Measurements from ENCODE around the gene PRKCZ. TPM values are rescaled to one million over a fixed set of nuclear protein-coding genes. Genes with fewer than 3 reads are reported as not detected.

The PRKCZ gene
- polyA plus RNA-seq, 3 donors = 0.74 to 1.9 (median 1.4) TPM

- peaks cover 0 to 29% of the 10 kb centered on the region in 2 donors for H3K27me3 ChIP-seq (ENCODE audit: control insufficient read depth in 2 of 2, insufficient read depth in 2 of 2, low read length in 2 of 2)
- H3K4me1 ChIP-seq (ENCODE audit: control insufficient read depth in 1 of 2, insufficient read depth in 2 of 2, low read length in 2 of 2) = peaks cover 3 to 10% of the 10 kb centered on the region in 2 donors
- no peaks in the 10 kb centered on the region for H4K20me1 ChIP-seq (ENCODE audit: insufficient read depth, low read length)
- peaks cover 24 to 38% (median 33%) of the 10 kb centered on the region in 3 donors for H3K27me3 Mint-ChIP-seq (ENCODE audit: low read depth in 3 of 3)
- WGBS (ENCODE audit: insufficient coverage) = 100% methylated on average over 3 of the region's 4 CpGs
- H3K36me3 ChIP-seq (replicated peaks in 1 of 2; ENCODE audit: control insufficient read depth in 1 of 2, insufficient read depth in 2 of 2, low read length in 2 of 2) = no peaks in the 10 kb centered on the region
- peaks cover 2% of the 10 kb centered on the region for H3K4me1 Mint-ChIP-seq
- no peak overlapping the region for H3K4me2 ChIP-seq (replicated peaks; ENCODE audit: extremely low read depth, low read length, poor library complexity, severe bottlenecking)
- H3K9me3 ChIP-seq (replicated peaks in 1 of 2; ENCODE audit: control insufficient read depth in 1 of 2, insufficient read depth in 1 of 2, low read length in 2 of 2) = no peaks in the 10 kb centered on the region
- intact Hi-C loops (cut with micrococcal nuclease) = loop anchor here in 1 of 2 donors (5.0 kb wide), 1 partner anchor 80 kb away; no protein-coding TSS in a partner anchor
- no peaks in the 10 kb centered on the region for H3K79me2 ChIP-seq (ENCODE audit: insufficient read depth, low read length)
- H3K27ac ChIP-seq (ENCODE audit: low read depth in 1 of 2, low read length in 2 of 2) = no peak overlapping the region
- H3K4me3 ChIP-seq (replicated peaks in 1 of 3; ENCODE audit: low read depth in 2 of 3, low read length in 3 of 3) = no peak overlapping the region
- peaks cover 0 to 3% (median 0%) of the 10 kb centered on the region in 7 donors for H3K9me3 Mint-ChIP-seq
- peaks cover 0 to 1% of the 10 kb centered on the region in 2 donors for H3K36me3 Mint-ChIP-seq
- no peak overlapping the region for H3K27ac Mint-ChIP-seq
- TF ChIP-seq, protein P1, sequence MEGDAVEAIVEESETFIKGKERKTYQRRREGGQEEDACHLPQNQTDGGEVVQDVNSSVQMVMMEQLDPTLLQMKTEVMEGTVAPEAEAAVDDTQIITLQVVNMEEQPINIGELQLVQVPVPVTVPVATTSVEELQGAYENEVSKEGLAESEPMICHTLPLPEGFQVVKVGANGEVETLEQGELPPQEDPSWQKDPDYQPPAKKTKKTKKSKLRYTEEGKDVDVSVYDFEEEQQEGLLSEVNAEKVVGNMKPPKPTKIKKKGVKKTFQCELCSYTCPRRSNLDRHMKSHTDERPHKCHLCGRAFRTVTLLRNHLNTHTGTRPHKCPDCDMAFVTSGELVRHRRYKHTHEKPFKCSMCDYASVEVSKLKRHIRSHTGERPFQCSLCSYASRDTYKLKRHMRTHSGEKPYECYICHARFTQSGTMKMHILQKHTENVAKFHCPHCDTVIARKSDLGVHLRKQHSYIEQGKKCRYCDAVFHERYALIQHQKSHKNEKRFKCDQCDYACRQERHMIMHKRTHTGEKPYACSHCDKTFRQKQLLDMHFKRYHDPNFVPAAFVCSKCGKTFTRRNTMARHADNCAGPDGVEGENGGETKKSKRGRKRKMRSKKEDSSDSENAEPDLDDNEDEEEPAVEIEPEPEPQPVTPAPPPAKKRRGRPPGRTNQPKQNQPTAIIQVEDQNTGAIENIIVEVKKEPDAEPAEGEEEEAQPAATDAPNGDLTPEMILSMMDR (IDR thresholded peaks at IDR 0.05) = no peak
- H2AFZ ChIP-seq (ENCODE audit: insufficient read depth, low read depth, low read length, poor library complexity, severe bottlenecking) = no peak overlapping the region
- no peak overlapping the region for H3K9ac ChIP-seq (ENCODE audit: insufficient read depth, low read length, poor library complexity, severe bottlenecking)
- DNase-seq = no peak
- H3K4me3 Mint-ChIP-seq = no peak overlapping the region
These were observed 8.3 kb upstream of the PRKCZ start for GRCh38 chr1:2041887-2042286.

DNA sequence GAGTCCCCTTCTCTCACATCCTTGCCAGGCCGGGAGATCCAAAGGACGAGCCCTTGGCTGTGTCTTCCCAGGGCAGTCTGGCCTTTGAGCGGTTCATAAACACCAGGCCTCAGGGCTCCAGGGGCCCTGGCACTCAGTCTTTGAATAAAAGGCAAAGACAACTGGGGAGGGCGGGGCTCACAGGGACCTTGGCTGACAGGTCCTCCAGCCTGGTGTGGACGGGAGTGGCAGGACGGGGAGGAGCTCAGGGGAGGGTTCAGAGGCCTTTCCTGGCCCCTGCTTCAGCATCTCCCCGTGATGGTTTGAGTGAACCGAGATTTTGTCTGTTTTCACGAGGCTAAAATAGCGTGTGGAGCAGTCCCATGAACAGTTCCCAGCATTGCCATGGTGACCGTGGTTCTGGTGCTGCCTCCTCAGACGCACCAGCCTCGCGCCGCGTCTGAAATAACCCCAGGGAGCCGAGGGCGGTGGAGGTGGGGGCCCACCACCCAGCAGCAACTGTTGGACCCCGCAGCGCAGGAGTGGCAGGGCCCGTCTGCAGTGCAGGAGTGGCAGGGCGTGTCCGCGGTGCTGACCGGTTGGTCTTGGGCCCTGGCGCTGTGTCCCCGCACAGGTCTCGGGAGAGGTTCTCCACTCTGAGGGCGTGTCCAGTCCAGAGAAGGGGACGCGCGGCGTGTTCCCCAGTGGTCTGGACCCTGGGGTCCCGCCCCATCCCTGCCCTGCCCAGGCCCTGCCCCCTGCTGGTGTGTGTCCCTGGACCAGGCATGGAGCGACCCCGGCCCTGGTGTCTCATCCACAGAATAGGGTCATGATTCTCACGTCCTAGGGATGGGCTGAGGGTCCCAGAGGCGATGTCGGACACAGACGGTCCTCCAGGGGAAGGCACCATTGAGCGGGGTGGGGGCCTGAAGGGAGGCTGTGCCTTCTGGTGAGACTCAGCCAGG lies 7.1 kb upstream of the PRKCZ start:
- TF ChIP-seq, protein P1 (IDR thresholded peaks at IDR 0.05) = no peak
- Mint-ChIP-seq H3K4me1 (peaks cover 2% of the 10 kb centered on the region), H3K4me3 (no peak overlapping the region), H3K27ac (no peak overlapping the region), H3K36me3 (peaks cover 0 to 1% of the 10 kb centered on the region in 2 donors), H3K9me3 (peaks cover 0 to 3% (median 0%) of the 10 kb centered on the region in 7 donors), H3K27me3 (ENCODE audit: low read depth in 3 of 3) (peaks cover 28 to 49% (median 46%) of the 10 kb centered on the region in 3 donors)
- Histone ChIP-seq H3K4me3 (replicated peaks in 1 of 3; ENCODE audit: low read depth in 2 of 3, low read length in 3 of 3) (no peak overlapping the region), H3K27me3 (ENCODE audit: control insufficient read depth in 2 of 2, insufficient read depth in 2 of 2, low read length in 2 of 2) (peaks cover under 1 to 41% of the 10 kb centered on the region in 2 donors), H3K36me3 (replicated peaks in 1 of 2; ENCODE audit: control insufficient read depth in 1 of 2, insufficient read depth in 2 of 2, low read length in 2 of 2) (no peaks in the 10 kb centered on the region), H3K27ac (ENCODE audit: low read depth in 1 of 2, low read length in 2 of 2) (no peak overlapping the region), H3K4me1 (ENCODE audit: control insufficient read depth in 1 of 2, insufficient read depth in 2 of 2, low read length in 2 of 2) (peaks cover 3 to 10% of the 10 kb centered on the region in 2 donors), H3K9ac (ENCODE audit: insufficient read depth, low read length, poor library complexity, severe bottlenecking) (no peak overlapping the region), H3K9me3 (replicated peaks in 1 of 2; ENCODE audit: control insufficient read depth in 1 of 2, insufficient read depth in 1 of 2, low read length in 2 of 2) (no peaks in the 10 kb centered on the region), H3K79me2 (ENCODE audit: insufficient read depth, low read length) (no peaks in the 10 kb centered on the region), H4K20me1 (ENCODE audit: insufficient read depth, low read length) (no peaks in the 10 kb centered on the region), H2AFZ (ENCODE audit: insufficient read depth, low read depth, low read length, poor library complexity, severe bottlenecking) (no peak overlapping the region), H3K4me2 (replicated peaks; ENCODE audit: extremely low read depth, low read length, poor library complexity, severe bottlenecking) (no peak overlapping the region)
- no peak for DNase-seq
- 84% methylated on average over 38 of the region's 41 CpGs for WGBS (ENCODE audit: insufficient coverage)
- intact Hi-C loops (cut with micrococcal nuclease) = loop anchor here in 1 of 2 donors (5.0 kb wide), 1 partner anchor 81 kb away; no protein-coding TSS in a partner anchor
